Spleen (tissue), 11 donors: ENCODE measurements around the gene ACER1. TPM values are rescaled to one million over a fixed set of nuclear protein-coding genes. Genes with fewer than 3 reads are reported as not detected.
"Not testable (repeated sequence)": the region's sequence is repeated elsewhere in the genome, so short reads cannot be mapped to it uniquely, and the experiment has no call there.

Source experiments
- DNase-seq: peaks from one replicate; pipeline ENCODE4 v3.0.0-alpha.2; 2020
- H3K27ac ChIP-seq, 8 donors: fragments of 200-600 bp; sonication (generic) in 7 of 8; 1 replicate in 4 of 8; 2 replicates in 4 of 8; pipeline versions ENCODE4 v1.5.0 to v1.8.0; 2016 to 2021; ENCODE audit warnings: inconsistent platforms in 4 of 8, mild to moderate bottlenecking in 4 of 8, moderate library complexity in 1 of 8
- H3K27me3 ChIP-seq, 7 donors: fragments of 200-600 bp; sonication (generic) in 6 of 7; replicated peaks in 1 of 7; 1 replicate in 4 of 7; 2 replicates in 3 of 7; pipeline versions ENCODE4 v1.5.0 to v1.8.0; 2016 to 2021; ENCODE audit warnings: inconsistent platforms in 3 of 7, mild to moderate bottlenecking in 1 of 7
- H3K36me3 ChIP-seq, 6 donors: fragments of 200-600 bp; sonication (generic) in 5 of 6; 1 replicate in 4 of 6; 2 replicates in 2 of 6; pipeline versions ENCODE4 v1.5.0 to v1.8.0; 2016 to 2021; ENCODE audit warnings: inconsistent platforms in 2 of 6
- H3K4me1 ChIP-seq, 6 donors: fragments of 200-600 bp; sonication (generic) in 5 of 6; 1 replicate in 3 of 6; 2 replicates in 3 of 6; pipeline versions ENCODE4 v1.5.0 to v1.8.0; 2016 to 2021; ENCODE audit warnings: inconsistent platforms in 3 of 6
- H3K4me3 ChIP-seq, 8 donors: fragments of 200-600 bp; sonication (generic) in 7 of 8; 1 replicate in 4 of 8; 2 replicates in 4 of 8; pipeline versions ENCODE4 v1.5.0 to v1.8.0; 2016 to 2021; ENCODE audit warnings: inconsistent platforms in 4 of 8, mild to moderate bottlenecking in 4 of 8, moderate library complexity in 2 of 8
- H3K9me3 ChIP-seq, 8 donors: fragments of 200-600 bp; sonication (generic) in 7 of 8; 1 replicate in 4 of 8; 2 replicates in 4 of 8; pipeline versions ENCODE4 v1.5.0 to v1.8.0; 2016 to 2021; ENCODE audit warnings: inconsistent platforms in 4 of 8
- POLR2A ChIP-seq, 3 donors: fragments of 450-650 bp; IDR thresholded peaks; one replicate each; pipeline ENCODE4 v1.5.1; 2017; ENCODE audit warnings: antibody characterized with exemption in 3 of 3, mild to moderate bottlenecking in 1 of 3
- POLR2AphosphoS5 ChIP-seq, 3 donors: sonication (generic); formaldehyde crosslinking; IDR thresholded peaks; one replicate each; pipeline ENCODE4 v1.5.1; 2017; ENCODE audit warnings: antibody characterized with exemption in 3 of 3
- WGBS, 5 donors: extraction: QIAGEN DNeasy Blood & Tissue Kit in 3 of 5; methylation state at CpG; one replicate each; pipeline versions ENCODE4 v1.1.5 to v1.1.7; 2013 to 2018; 5-methylcytosine and 5-hydroxymethylcytosine counted together
- intact Hi-C: fragments of 100-400 bp; cut with DNase I; formaldehyde crosslinking; loops from one replicate; pipeline ENCODE4 v1.15.0; 2023; ENCODE audit warnings: low total_unique reads
- polyA plus RNA-seq, 3 donors: library from polyadenylated mRNA; stranded (reverse); fragments of 200-250 nt; gene quantifications; one replicate each; pipeline ENCODE4 v1.2.1, GENCODE V29; 2013
- total RNA-seq, 7 donors: library from RNA; depleted of rRNA in 3 of 7; stranded (reverse); fragments of >200 nt in 3 of 7; fragmentation: NEBNext Ultra II Directional in 4 of 7; extraction: Animal tissue kit (Norgen Biotek cat#: 25700) in 4 of 7; gene quantifications; one replicate each; pipeline versions ENCODE4 v1.1.0 to v1.2.1, GENCODE V29; 2016 to 2021
- TF ChIP-seq, protein P1 (sequence below), 11 experiments: fragments of 200-600 bp in 7 of 11; fragments of 450-650 bp in 4 of 11; sonication (generic) in 4 of 11; IDR thresholded peaks in 8 of 11; conservative IDR thresholded peaks in 3 of 11; 1 replicate in 7 of 11; 2 replicates in 4 of 11; pipeline versions ENCODE4 v1.4.0 to v1.8.0; 2016 to 2021; ENCODE audit warnings: antibody characterized with exemption in 11 of 11, inconsistent platforms in 4 of 11, mild to moderate bottlenecking in 1 of 11
- donor health status: healthy with polysubstance abuse.
- donor health status: DM: no; HTN: no; CAD: no; lungs with moderate emphysema.
- donor health status: DM: no; HTN: no; CAD: no.
- donor health status: Bipolar disorder and iron deficiency.
- donor health status: healthy.
- donor health status: DM: no; HTN: no; CAD: no.
- donor health status: DM: yes; HTN: yes; CAD: no.

Gene ACER1
- total and polyA plus RNA-seq, 10 donors, result 0.11 to 0.66 (median 0.19) TPM; not detected in 5

DNA sequence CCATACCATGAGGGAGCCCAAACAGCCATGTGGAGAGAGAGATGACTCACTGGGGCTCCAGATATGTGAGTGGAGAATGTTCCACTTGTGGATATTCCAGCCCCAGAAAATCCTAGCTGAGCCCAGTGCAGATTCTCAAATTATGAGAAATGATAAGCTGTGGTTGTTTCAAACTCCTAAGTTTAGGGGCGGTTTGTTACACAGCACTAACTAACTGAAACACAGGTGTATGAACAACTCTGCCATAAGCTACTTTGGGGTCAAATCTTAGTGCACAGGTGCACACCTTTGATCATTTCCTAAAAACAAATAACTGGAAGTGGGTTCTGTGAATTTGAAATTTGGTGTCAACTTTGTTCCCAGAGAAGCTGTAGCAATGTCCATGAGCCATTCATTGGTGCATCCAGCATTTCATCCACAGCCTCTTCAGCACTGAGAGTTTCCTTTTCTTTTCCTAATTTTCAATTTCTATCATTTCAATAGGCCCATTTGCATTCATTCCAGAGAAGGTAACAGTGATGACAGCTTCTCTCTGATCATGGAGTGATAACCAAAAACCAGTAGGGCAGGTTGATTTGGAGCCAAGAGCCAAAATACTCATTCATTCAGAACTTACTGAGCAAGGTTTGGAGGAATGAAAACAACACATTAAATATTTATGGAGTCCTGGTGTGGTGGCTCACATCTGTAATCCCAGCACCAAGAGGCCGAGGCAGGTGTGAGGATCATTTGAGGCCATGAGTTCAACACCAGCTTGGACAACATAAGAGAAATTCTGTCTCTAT is 19.2 kb upstream of the ACER1 start:
- no peak for DNase-seq
- H3K36me3 ChIP-seq, result no peaks in the 10 kb centered on the region
- TF ChIP-seq, protein P1, sequence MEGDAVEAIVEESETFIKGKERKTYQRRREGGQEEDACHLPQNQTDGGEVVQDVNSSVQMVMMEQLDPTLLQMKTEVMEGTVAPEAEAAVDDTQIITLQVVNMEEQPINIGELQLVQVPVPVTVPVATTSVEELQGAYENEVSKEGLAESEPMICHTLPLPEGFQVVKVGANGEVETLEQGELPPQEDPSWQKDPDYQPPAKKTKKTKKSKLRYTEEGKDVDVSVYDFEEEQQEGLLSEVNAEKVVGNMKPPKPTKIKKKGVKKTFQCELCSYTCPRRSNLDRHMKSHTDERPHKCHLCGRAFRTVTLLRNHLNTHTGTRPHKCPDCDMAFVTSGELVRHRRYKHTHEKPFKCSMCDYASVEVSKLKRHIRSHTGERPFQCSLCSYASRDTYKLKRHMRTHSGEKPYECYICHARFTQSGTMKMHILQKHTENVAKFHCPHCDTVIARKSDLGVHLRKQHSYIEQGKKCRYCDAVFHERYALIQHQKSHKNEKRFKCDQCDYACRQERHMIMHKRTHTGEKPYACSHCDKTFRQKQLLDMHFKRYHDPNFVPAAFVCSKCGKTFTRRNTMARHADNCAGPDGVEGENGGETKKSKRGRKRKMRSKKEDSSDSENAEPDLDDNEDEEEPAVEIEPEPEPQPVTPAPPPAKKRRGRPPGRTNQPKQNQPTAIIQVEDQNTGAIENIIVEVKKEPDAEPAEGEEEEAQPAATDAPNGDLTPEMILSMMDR (IDR thresholded peaks at IDR 0.05 in 8 of 11, conservative IDR thresholded peaks at IDR 0.05 in 3 of 11), result no peak
- TF ChIP-seq POLR2AphosphoS5 (IDR thresholded peaks at IDR 0.05), result no peak
- intact Hi-C loops, result no loop called here
- no peaks in the 10 kb centered on the region for H3K27me3 ChIP-seq
- no peaks in the 10 kb centered on the region for H3K9me3 ChIP-seq
- H3K27ac ChIP-seq, result no peak overlapping the region
- H3K4me3 ChIP-seq, result no peak overlapping the region
- no peaks in the 10 kb centered on the region for H3K4me1 ChIP-seq
- WGBS, 5 donors, result 88 to 98% (median 93%) methylated on average over 2 of the region's 2 CpGs

DNA sequence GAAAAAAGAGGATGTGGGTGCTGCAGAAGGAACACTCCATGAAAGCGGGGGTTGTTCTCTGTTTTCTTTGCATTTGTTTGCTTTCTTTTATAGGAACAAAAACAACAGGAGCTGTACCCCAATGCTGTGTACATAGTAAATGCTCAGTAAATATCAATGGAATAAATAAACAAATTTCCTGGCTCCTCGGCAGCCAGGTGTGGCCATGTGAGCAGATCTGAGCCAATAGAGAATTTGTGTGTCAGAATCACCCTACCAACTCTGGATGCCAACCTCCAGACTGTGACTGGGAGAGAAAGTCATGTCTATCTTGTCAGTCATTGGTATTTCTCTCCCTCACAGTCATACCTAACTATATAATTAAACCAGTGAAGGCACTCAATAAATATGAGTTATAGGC is 17.3 kb upstream of the ACER1 start:
- intact Hi-C loops, result no loop called here
- H3K27me3 ChIP-seq, result no peaks in the 10 kb centered on the region
- no peak for TF ChIP-seq POLR2AphosphoS5 (IDR thresholded peaks at IDR 0.05)
- TF ChIP-seq POLR2A (IDR thresholded peaks at IDR 0.05), result no peak
- TF ChIP-seq, protein P1 (IDR thresholded peaks at IDR 0.05 in 8 of 11, conservative IDR thresholded peaks at IDR 0.05 in 3 of 11), result no peak
- H3K9me3 ChIP-seq, result no peaks in the 10 kb centered on the region
- H3K27ac ChIP-seq, result no peak overlapping the region
- WGBS, 5 donors, result 57 to 82% (median 66%) methylated on average over 2 of the region's 2 CpGs
- H3K36me3 ChIP-seq, result no peaks in the 10 kb centered on the region
- no peak for DNase-seq
- no peak overlapping the region for H3K4me3 ChIP-seq
- H3K4me1 ChIP-seq, result no peaks in the 10 kb centered on the region

DNA sequence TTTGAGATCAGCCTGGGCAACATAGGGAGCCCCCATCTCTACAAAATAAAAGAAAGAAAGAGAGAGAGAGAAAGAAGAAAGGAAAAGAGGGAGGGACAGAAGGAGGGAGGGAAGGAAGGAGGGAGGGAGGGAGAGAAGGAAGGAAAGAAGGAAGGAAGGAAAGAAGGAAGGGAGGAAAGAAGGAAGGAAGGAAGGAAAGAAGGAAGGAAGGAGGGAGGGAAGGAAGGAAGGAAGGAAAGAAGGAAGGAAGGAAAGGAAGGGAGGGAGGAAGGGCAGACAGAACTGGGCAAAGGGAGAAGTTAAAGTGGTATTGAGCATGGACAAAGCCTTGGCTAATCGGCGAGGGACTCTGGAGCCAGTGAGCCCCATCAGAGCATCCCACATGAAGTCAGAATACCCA is 15.9 kb upstream of the ACER1 start:
- H3K27ac ChIP-seq, H3K27me3 ChIP-seq, DNase-seq, H3K36me3 ChIP-seq, H3K9me3 ChIP-seq, intact Hi-C loops, H3K4me1 ChIP-seq, H3K4me3 ChIP-seq: not testable (repeated sequence)
- WGBS, 5 donors, result 86 to 100% (median 92%) methylated on average over 2 of the region's 2 CpGs

DNA sequence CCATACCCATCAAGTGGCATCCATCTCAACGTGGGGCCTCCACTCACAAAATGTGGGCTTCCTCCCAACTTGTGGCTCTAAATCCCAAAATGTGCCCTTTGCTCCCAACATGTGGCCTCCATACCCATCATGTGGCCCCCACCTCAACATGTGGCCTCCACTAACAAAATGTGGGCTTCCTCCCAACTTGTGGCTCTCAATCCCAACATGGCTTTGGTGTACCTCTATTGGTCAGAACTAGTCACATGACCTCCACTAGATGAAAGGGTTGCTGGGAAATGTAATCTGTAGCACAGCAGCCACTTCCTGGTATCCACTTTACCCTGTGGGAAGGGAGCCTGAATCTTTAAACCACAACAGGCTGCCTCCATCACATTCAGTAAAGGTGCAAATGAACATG is 10.1 kb upstream of the ACER1 start:
- WGBS, 5 donors, result 85 to 100% (median 93%) methylated on average over 1 of the region's 1 CpG
- no peak for DNase-seq
- Histone ChIP-seq H3K4me1 (no peaks in the 10 kb centered on the region), H3K9me3 (peaks cover 0 to 5% (median 0%) of the 10 kb centered on the region in 8 donors), H3K4me3 (no peak overlapping the region), H3K27me3 (no peaks in the 10 kb centered on the region), H3K27ac (no peak overlapping the region), H3K36me3 (no peaks in the 10 kb centered on the region)
- TF ChIP-seq, protein P1 (IDR thresholded peaks at IDR 0.05 in 8 of 11, conservative IDR thresholded peaks at IDR 0.05 in 3 of 11), result no peak
- TF ChIP-seq POLR2A (IDR thresholded peaks at IDR 0.05), result no peak
- TF ChIP-seq POLR2AphosphoS5 (IDR thresholded peaks at IDR 0.05), result no peak
- intact Hi-C loops, result no loop called here
